ENCODE measurements around the gene REEP6.

The REEP6 gene

GRCh38 chr19:1503089-1503924, 12.3 kb downstream of the REEP6 start:
- DNase-seq (ENCODE audit: low read depth), result no peak
- TF ChIP-seq CTCF (IDR thresholded peaks at IDR 0.05; ENCODE audit: low read depth, low read length, missing control alignments), result peak; percentile 84
- no peak overlapping the region for H3K4me3 ChIP-seq (ENCODE audit: low read depth, low read length)

- DNase-seq (ENCODE audit: low read depth), result no peak
- no peak for TF ChIP-seq CTCF (IDR thresholded peaks at IDR 0.05; ENCODE audit: low read depth, low read length, missing control alignments)
- H3K4me3 ChIP-seq (ENCODE audit: low read depth, low read length), result no peak overlapping the region
Measured at GRCh38 chr19:1503925-1504773, 13.2 kb downstream of the REEP6 start.

DNA sequence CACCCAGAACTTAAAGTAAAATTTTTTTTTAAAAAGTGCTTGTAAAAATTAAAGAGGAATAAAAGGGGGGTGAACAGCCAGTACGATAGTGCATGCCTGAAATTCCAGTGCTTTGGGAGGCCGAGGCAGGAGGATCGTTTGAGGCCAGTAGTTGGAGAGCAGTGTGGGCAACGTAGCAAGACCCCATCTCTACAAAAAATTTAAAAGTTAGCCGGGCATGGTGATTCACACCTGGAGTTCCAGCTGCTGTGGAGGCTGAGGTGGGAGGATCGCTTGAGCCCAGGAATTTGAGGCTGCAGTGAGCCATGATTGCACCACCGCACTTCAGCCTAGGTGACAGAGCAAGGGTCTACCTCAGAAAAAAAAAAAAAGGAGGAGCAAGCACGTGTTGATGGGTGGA, 14.0 kb downstream of the REEP6 start:
- no peak for TF ChIP-seq CTCF (IDR thresholded peaks at IDR 0.05; ENCODE audit: low read depth, low read length, missing control alignments)
- no peak for DNase-seq (ENCODE audit: low read depth)
- H3K4me3 ChIP-seq (ENCODE audit: low read depth, low read length), result no peak overlapping the region

- no peak overlapping the region for H3K4me3 ChIP-seq (ENCODE audit: low read depth, low read length)
- no peak for DNase-seq (ENCODE audit: low read depth)
Measured at GRCh38 chr19:1505991-1506881, 15.3 kb downstream of the REEP6 start.

DNA sequence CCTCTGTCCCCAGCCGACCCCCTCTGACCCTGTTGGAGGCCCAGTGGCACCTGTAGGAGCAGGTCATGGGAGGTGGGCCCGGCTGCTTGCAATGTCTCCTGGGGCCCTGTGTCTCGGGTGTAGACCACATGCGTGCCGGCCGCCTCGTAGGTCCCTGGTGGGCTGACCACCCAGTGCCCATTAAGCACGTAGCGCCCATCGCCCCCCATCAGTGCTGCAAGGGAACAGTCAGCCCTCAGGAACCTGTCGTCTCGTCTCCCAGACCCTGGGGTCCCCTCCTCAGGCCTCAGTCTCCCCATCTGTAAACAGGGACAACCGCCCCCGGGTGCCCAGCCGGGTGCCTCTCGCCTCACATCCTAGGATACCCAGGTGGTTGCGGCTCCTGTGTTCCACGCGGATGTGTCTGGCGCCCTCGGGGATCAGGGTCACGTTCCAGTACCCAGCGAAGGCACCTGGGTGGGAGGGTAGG, 16.2 kb downstream of the REEP6 start:
- DNase-seq (ENCODE audit: low read depth), result no peak
- no peak overlapping the region for H3K4me3 ChIP-seq (ENCODE audit: low read depth, low read length)

More at GRCh38 chr19:1505991-1506881, 15.3 kb downstream of the REEP6 start:
- TF ChIP-seq CTCF (IDR thresholded peaks at IDR 0.05; ENCODE audit: low read depth, low read length, missing control alignments), result no peak

More for the DNA sequence above, 16.2 kb downstream of the REEP6 start:
- TF ChIP-seq CTCF (IDR thresholded peaks at IDR 0.05; ENCODE audit: low read depth, low read length, missing control alignments), result no peak

Data from GM12864 (cell line).